IPS-15b (cell line): ENCODE results near the gene CCL8.
"Not testable (repeated sequence)": the region's sequence is repeated elsewhere in the genome, so short reads cannot be mapped to it uniquely, and the experiment has no call there.

Experiments
- H3K27me3 ChIP-seq: one replicate; pipeline ENCODE4 v1.6.1; 2013; ENCODE audit warnings: low read length; ENCODE audit not compliant: control insufficient read depth, insufficient read depth
- H3K36me3 ChIP-seq: one replicate; pipeline ENCODE4 v1.6.1; 2013; ENCODE audit warnings: low read length; ENCODE audit not compliant: control insufficient read depth, insufficient read depth
- H3K4me1 ChIP-seq: one replicate; pipeline ENCODE4 v1.6.1; 2013; ENCODE audit warnings: mild to moderate bottlenecking, low read length; ENCODE audit not compliant: control insufficient read depth, insufficient read depth
- H3K4me3 ChIP-seq: one replicate; pipeline ENCODE4 v1.5.1; 2013; ENCODE audit warnings: low read depth, low read length
- H3K9ac ChIP-seq: one replicate; pipeline ENCODE4 v1.6.1; 2013; ENCODE audit warnings: low read depth, mild to moderate bottlenecking, low read length
- H3K9me3 ChIP-seq: one replicate; pipeline ENCODE4 v1.6.1; 2013; ENCODE audit warnings: mild to moderate bottlenecking, low read length; ENCODE audit not compliant: control insufficient read depth, insufficient read depth

Gene CCL8

GRCh38 chr17:34314279-34314678 lies 5.0 kb upstream of the CCL8 start:
- no peak overlapping the region for H3K9ac ChIP-seq
- no peaks in the 10 kb centered on the region for H3K36me3 ChIP-seq
- no peaks in the 10 kb centered on the region for H3K4me1 ChIP-seq
- no peak overlapping the region for H3K4me3 ChIP-seq
- no peaks in the 10 kb centered on the region for H3K9me3 ChIP-seq
- no peaks in the 10 kb centered on the region for H3K27me3 ChIP-seq

GRCh38 chr17:34318474-34318873 lies 761 bp upstream of the CCL8 start:
- Histone ChIP-seq H3K9ac (no peak overlapping the region), H3K9me3 (no peaks in the 10 kb centered on the region), H3K4me1 (no peaks in the 10 kb centered on the region), H3K4me3 (no peak overlapping the region), H3K27me3 (no peaks in the 10 kb centered on the region), H3K36me3 (no peaks in the 10 kb centered on the region)

DNA sequence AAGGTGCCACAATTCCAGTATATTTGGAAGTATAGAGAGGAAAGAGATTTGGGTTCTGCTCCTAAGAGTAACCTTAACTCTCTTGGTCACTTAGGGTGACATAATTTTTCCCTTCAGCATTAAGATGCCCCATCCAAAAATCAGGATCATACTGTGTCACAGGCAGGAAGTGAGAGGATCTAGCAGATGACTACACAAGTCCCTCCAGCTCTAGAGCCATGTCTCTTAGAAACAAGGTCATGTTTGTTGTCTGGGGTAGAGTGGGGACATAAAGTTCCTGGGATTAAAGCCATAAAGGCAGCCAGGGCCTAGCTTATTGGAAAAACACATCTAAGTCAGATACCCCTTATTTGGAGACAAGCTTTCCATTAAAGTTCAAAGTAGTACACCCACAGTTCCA lies 2.7 kb downstream of the CCL8 start:
- Histone ChIP-seq H3K9ac (no peak overlapping the region), H3K27me3 (no peaks in the 10 kb centered on the region), H3K9me3 (no peaks in the 10 kb centered on the region), H3K4me1 (no peaks in the 10 kb centered on the region), H3K4me3 (no peak overlapping the region), H3K36me3 (no peaks in the 10 kb centered on the region)

- H3K27me3 ChIP-seq, H3K4me1 ChIP-seq, H3K9me3 ChIP-seq, H3K9ac ChIP-seq, H3K36me3 ChIP-seq, H3K4me3 ChIP-seq: not testable (repeated sequence)
These were observed 8.3 kb downstream of the CCL8 start for GRCh38 chr17:34327580-34327979.

DNA sequence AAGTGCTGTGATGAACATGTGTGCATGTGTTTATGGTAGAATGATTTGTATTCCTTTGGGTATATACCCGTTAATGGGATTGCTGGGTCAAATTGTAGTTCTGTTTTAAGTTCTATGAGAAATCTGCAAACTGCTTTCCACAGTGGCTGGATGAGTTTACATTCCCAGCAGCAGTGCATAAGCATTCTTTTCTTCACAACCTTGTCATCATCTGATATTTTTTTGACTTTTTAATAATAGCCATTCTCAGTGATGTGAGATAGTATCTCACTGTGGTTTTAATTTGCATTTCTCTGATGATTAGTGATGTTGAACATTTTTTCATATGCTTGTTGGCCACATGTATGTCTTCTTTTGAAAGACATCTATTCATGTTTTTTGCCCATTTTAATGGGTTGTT lies 18.5 kb downstream of the CCL8 start:
- Histone ChIP-seq H3K36me3 (no peaks in the 10 kb centered on the region), H3K4me3 (no peak overlapping the region), H3K27me3 (no peaks in the 10 kb centered on the region), H3K4me1 (no peaks in the 10 kb centered on the region), H3K9ac (no peak overlapping the region), H3K9me3 (no peaks in the 10 kb centered on the region)

- Histone ChIP-seq H3K36me3 (no peaks in the 10 kb centered on the region), H3K9ac (no peak overlapping the region), H3K4me1 (no peaks in the 10 kb centered on the region), H3K27me3 (no peaks in the 10 kb centered on the region), H3K9me3 (no peaks in the 10 kb centered on the region), H3K4me3 (no peak overlapping the region)
These were observed 20.0 kb downstream of the CCL8 start for GRCh38 chr17:34339138-34339770.

- Histone ChIP-seq H3K4me3 (no peak overlapping the region), H3K4me1 (no peaks in the 10 kb centered on the region), H3K36me3 (no peaks in the 10 kb centered on the region), H3K9ac (no peak overlapping the region), H3K9me3 (no peaks in the 10 kb centered on the region), H3K27me3 (no peaks in the 10 kb centered on the region)
These were observed 22.7 kb downstream of the CCL8 start for GRCh38 chr17:34341916-34342315.

DNA sequence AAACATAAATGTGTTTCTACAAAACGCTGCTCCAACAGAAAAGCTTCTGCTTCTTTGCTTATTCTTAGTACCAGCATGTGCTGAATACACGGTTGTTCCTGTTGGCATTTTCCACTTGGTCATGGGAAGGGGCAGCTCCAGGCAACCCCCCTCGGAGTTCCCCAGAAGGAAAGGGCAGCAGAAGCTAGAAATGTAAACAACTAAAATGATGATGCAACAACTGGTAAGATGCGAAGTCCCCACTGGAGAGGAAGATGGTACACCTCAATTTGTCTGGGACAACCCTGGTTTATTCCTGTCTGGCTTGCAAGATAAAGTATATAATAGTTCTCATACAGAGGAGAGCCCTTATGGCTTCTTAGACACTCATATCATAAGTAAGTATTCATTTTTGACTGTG lies 27.8 kb downstream of the CCL8 start:
- no peak overlapping the region for H3K4me3 ChIP-seq
- no peaks in the 10 kb centered on the region for H3K36me3 ChIP-seq
- H3K9me3 ChIP-seq, result no peaks in the 10 kb centered on the region
- peaks cover 2% of the 10 kb centered on the region for H3K4me1 ChIP-seq
- no peak overlapping the region for H3K9ac ChIP-seq
- no peaks in the 10 kb centered on the region for H3K27me3 ChIP-seq

- Histone ChIP-seq H3K4me1 (peaks cover 2% of the 10 kb centered on the region), H3K36me3 (no peaks in the 10 kb centered on the region), H3K4me3 (no peak overlapping the region), H3K9me3 (no peaks in the 10 kb centered on the region), H3K9ac (no peak overlapping the region), H3K27me3 (no peaks in the 10 kb centered on the region)
These were observed 30.5 kb downstream of the CCL8 start for GRCh38 chr17:34349751-34350150.

DNA sequence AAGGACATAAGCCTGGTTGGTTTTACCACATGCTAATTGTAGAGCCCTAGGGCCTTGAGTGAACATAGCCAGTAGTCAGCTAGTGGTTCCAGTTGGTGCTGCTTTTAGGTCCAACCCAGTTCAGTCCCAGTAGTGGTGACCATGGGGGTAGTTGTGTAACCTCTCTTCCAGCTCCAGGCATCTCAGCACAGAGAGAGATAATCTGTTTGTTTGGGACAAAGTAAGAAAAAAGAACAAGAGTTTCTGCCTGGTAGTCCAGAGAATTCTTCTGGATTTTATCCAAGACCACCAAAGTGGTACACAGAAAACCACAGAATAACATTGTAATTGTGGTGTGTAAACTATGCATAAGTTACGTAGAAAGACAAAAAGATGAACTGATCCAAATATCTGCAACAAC lies 31.9 kb downstream of the CCL8 start:
- Histone ChIP-seq H3K27me3 (no peaks in the 10 kb centered on the region), H3K9ac (no peak overlapping the region), H3K4me1 (peaks cover 2% of the 10 kb centered on the region), H3K4me3 (no peak overlapping the region), H3K36me3 (no peaks in the 10 kb centered on the region), H3K9me3 (no peaks in the 10 kb centered on the region)

- no peaks in the 10 kb centered on the region for H3K27me3 ChIP-seq
These were observed 33.0 kb downstream of the CCL8 start for GRCh38 chr17:34352191-34352590.

DNA sequence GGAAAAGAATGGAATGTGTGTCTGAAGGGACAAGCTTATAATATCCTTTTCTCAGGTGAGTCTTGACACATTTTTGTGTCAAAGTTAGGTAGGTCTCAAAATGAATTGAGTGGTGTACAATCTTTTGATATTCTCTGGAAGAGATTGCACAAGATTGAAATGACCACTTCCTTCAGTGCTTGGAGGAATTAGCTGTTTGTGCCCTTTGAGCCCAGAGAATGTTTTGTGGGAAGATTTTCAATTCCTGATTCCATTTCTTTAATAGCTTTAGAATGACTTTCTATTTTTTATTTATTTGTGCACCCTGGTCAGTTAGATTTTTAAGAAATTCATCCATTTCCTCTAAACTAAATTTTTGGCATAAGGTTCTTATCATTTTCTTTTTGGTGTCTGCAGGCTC lies 35.4 kb downstream of the CCL8 start:
- Histone ChIP-seq H3K4me3 (no peak overlapping the region), H3K9ac (no peak overlapping the region), H3K36me3 (no peaks in the 10 kb centered on the region), H3K4me1 (peaks cover 2% of the 10 kb centered on the region), H3K27me3 (no peaks in the 10 kb centered on the region), H3K9me3 (no peaks in the 10 kb centered on the region)

More at GRCh38 chr17:34352191-34352590, 33.0 kb downstream of the CCL8 start:
- H3K4me1 ChIP-seq, result peaks cover 2% of the 10 kb centered on the region
- no peak overlapping the region for H3K9ac ChIP-seq
- no peaks in the 10 kb centered on the region for H3K36me3 ChIP-seq
- no peak overlapping the region for H3K4me3 ChIP-seq
- H3K9me3 ChIP-seq, result no peaks in the 10 kb centered on the region
